ENCODE data around the gene CYB5B. TPM values are rescaled to one million over a fixed set of nuclear protein-coding genes. Genes with fewer than 3 reads are reported as not detected.
A peak's percentile ranks its signal among the peaks of the same experiment; 100 is the strongest.
"Not testable (repeated sequence)": the region's sequence is repeated elsewhere in the genome, so short reads cannot be mapped to it uniquely, and the experiment has no call there.

The CYB5B gene
- total and polyA plus RNA-seq, 7 donors: 42.1 to 92.8 (median 54.5) TPM

DNA sequence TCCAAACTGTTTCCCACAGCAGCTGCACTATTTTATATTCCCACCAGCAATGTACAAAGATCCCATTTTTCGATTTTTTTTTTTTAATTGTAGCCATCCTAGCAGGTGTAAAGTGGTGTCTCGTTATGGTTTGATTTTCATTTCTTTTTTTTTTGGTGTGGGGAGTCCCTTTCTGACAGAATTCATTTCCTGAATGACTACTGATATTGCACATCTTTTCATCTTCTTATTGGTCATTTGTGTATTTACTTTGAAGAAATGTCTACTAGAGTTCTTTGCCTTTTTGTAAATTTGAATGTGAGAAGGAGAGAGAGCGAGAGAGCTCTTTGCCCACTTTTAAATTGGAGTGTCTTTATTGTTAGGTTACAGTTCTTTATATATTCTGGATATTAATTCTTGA is 14.0 kb downstream of the CYB5B start:
- Histone ChIP-seq H3K27ac (no peak overlapping the region), H3K36me3 (ENCODE audit: insufficient read depth in 1 of 2, low read depth in 1 of 2) (peaks cover 0 to 6% of the 10 kb centered on the region in 2 donors), H3K9me3 (no peaks in the 10 kb centered on the region), H3K27me3 (ENCODE audit: insufficient read depth in 3 of 3, low read length in 2 of 3) (no peaks in the 10 kb centered on the region), H3K4me1 (peaks cover 12% of the 10 kb centered on the region), H3K4me3 (no peak overlapping the region)
- no peak for DNase-seq
- 70 to 85% (median 74%) methylated on average over 3 of the region's 3 CpGs for WGBS, 3 donors
- ATAC-seq: no peak
- TF ChIP-seq, protein P1, sequence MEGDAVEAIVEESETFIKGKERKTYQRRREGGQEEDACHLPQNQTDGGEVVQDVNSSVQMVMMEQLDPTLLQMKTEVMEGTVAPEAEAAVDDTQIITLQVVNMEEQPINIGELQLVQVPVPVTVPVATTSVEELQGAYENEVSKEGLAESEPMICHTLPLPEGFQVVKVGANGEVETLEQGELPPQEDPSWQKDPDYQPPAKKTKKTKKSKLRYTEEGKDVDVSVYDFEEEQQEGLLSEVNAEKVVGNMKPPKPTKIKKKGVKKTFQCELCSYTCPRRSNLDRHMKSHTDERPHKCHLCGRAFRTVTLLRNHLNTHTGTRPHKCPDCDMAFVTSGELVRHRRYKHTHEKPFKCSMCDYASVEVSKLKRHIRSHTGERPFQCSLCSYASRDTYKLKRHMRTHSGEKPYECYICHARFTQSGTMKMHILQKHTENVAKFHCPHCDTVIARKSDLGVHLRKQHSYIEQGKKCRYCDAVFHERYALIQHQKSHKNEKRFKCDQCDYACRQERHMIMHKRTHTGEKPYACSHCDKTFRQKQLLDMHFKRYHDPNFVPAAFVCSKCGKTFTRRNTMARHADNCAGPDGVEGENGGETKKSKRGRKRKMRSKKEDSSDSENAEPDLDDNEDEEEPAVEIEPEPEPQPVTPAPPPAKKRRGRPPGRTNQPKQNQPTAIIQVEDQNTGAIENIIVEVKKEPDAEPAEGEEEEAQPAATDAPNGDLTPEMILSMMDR (IDR thresholded peaks at IDR 0.05): no peak
- intact Hi-C loops (cut with DNase I): no loop called here

DNA sequence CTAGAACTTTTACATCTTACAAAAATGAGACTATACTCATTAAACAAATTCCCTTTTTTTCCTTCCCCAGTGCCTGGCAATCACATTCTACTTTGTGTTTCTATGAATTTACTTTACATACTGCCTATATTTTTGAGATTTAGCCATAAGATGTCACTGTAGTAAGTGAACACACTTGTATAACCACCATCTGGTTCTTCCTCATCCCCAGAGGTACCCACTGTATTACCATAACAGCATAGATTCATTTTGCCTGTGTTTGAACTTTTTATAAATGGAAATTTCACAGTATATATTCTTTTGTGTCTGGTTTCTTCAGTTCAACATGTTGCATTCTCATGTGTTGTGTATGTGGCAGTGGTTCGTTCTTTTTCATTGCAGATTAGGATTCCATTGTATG is 15.8 kb downstream of the CYB5B start:
- no peaks in the 10 kb centered on the region for H3K9me3 ChIP-seq
- TF ChIP-seq, protein P1 (IDR thresholded peaks at IDR 0.05): no peak
- intact Hi-C loops (cut with DNase I): loop anchor here in 1 of 2 donors (5.0 kb wide), 1 partner anchor 127 kb away; the partner anchor contains the start of gene NFAT5
- no peaks in the 10 kb centered on the region for H3K27me3 ChIP-seq (ENCODE audit: insufficient read depth in 3 of 3, low read length in 2 of 3)
- no peak for DNase-seq
- H3K36me3 ChIP-seq (ENCODE audit: insufficient read depth in 1 of 2, low read depth in 1 of 2): no peaks in the 10 kb centered on the region
- ATAC-seq: no peak
- 0 to 93% (median 36%) methylated on average over 1 of the region's 1 CpG for WGBS, 3 donors
- H3K27ac ChIP-seq: no peak overlapping the region
- H3K4me1 ChIP-seq: peaks cover 22% of the 10 kb centered on the region
- no peak overlapping the region for H3K4me3 ChIP-seq

DNA sequence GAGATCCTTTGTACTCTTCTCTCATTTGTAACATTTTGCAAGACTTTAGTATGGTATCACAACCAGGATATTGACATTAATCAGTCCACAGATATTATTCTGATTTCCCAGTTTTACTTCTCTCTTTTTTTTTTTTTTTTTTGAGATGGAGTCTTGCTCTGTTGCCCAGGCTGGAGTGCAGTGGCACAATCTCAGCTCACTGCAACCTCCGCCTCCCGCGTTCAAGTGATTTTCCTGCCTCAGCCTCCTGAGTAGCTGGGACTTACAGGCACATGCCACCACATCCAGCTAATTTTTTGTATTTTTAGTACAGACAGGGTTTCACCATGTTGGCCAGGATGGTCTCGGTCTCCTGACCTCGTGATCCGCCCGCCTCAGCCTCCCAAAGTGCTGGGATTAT is 16.6 kb downstream of the CYB5B start:
- not testable (repeated sequence) for H3K4me3 ChIP-seq; H3K27ac ChIP-seq; H3K27me3 ChIP-seq (ENCODE audit: insufficient read depth in 3 of 3, low read length in 2 of 3); H3K36me3 ChIP-seq (ENCODE audit: insufficient read depth in 1 of 2, low read depth in 1 of 2); ATAC-seq; DNase-seq; H3K9me3 ChIP-seq
- peaks cover 26% of the 10 kb centered on the region for H3K4me1 ChIP-seq
- intact Hi-C loops (cut with DNase I): loop anchor here in 1 of 2 donors (5.0 kb wide), 1 partner anchor 126 kb away; the partner anchor contains the start of gene NFAT5
- WGBS, 3 donors: 96 to 98% (median 97%) methylated on average over 7 of the region's 7 CpGs

DNA sequence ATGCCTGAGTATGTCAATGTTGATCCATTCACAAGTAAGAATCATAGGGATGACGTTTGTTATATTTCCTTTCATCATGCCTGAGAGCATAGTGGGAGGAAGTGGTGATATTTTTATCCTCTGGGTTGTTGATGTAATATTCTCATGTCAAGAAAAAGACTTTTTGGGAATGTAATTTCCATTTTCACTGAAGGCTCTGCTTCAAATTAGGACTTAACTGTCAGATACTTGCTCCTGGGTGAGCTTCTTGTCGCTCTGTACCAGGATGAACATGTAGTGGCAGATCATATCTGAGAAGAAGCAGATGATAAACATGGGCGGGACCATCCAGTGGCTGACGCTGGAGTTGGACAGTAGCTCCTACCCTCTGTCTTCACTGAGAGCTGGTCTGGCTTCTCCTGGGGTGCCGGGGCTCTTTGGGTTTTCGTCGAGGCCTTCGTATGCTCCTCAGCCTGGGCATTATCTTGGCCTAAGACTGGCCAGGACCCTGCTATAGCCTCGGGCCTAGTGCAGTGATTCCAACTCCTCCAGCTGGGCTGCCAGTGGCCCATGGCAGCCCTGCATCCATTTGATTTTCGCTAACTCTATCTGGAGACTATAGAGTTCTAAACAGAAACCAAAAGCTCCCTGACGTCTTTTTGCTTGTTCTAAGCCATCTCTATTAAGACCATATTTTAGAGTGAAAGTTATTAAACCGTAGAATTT is 19.7 kb downstream of the CYB5B start:
- H3K9me3 ChIP-seq: no peaks in the 10 kb centered on the region
- H3K27me3 ChIP-seq (ENCODE audit: insufficient read depth in 3 of 3, low read length in 2 of 3): no peaks in the 10 kb centered on the region
- WGBS, 3 donors: 29 to 44% (median 38%) methylated on average over 12 of the region's 12 CpGs
- ATAC-seq (peak; percentile 58 to 75 (median 70)), DNase-seq (peak in 1 of 2 donors; percentile 54)
- peaks cover 40% of the 10 kb centered on the region for H3K4me1 ChIP-seq
- TF ChIP-seq, protein P1 (IDR thresholded peaks at IDR 0.05): no peak
- H3K4me3 ChIP-seq: peak overlapping the region; percentile 54
- H3K27ac ChIP-seq: peak overlapping the region; percentile 82
- intact Hi-C loops (cut with DNase I): loop anchor here in 1 of 2 donors (5.0 kb wide), 1 partner anchor 123 kb away; the partner anchor contains the start of gene NFAT5
- H3K36me3 ChIP-seq (ENCODE audit: insufficient read depth in 1 of 2, low read depth in 1 of 2): peaks cover 0 to 10% of the 10 kb centered on the region in 2 donors

DNA sequence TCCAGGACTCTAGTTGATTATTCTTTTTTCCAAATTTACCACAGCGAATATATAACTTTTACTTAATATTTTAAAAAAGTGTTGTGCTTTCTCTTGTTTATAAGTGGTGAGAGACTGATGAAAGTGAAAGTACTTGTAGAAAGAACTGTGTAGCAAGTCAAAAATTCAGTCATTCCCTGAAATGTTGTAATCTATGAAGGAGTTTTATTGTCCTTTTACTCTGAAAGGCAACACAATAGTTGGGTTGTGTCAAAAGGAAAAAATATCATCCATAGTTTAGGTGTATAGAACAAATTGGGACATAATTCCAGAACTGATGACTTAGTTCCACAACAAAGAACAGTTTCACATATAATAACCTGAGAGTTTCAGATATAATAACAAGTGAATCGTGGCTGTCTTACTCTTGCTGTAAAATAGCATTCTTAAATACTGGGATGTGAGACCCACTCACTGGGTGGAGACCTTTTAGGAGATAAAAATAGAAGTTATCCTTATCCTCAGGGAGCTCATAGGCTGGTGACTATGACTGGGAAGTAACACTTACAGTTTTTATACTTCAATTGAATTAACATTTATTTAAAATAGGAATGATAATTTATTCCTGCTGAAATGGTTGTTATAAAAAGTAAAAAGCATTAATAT is 20.6 kb downstream of the CYB5B start:
- TF ChIP-seq, protein P1 (IDR thresholded peaks at IDR 0.05): no peak
- peak overlapping the region; percentile 82 for H3K27ac ChIP-seq
- H3K4me1 ChIP-seq: peaks cover 44% of the 10 kb centered on the region
- no peaks in the 10 kb centered on the region for H3K27me3 ChIP-seq (ENCODE audit: insufficient read depth in 3 of 3, low read length in 2 of 3)
- no peaks in the 10 kb centered on the region for H3K9me3 ChIP-seq
- intact Hi-C loops (cut with DNase I): loop anchor here in 1 of 2 donors (5.0 kb wide), 1 partner anchor 122 kb away; the partner anchor contains the start of gene NFAT5
- H3K4me3 ChIP-seq: peak overlapping the region; percentile 54
- peaks cover 0 to 10% of the 10 kb centered on the region in 2 donors for H3K36me3 ChIP-seq (ENCODE audit: insufficient read depth in 1 of 2, low read depth in 1 of 2)
- ATAC-seq (peak in 2 of 4 donors; percentile 37 to 48), DNase-seq (no peak)
- 21 to 28% (median 27%) methylated on average over 2 of the region's 2 CpGs for WGBS, 3 donors
